ENCODE data around the gene DDIT4. TPM values are rescaled to one million over a fixed set of nuclear protein-coding genes. Genes with fewer than 3 reads are reported as not detected.

Gene DDIT4
- total and polyA plus RNA-seq, 9 of the 15 experiments (the other 6 are each of a cell fraction or from before 2014, with no cell fraction given) = 8.2 to 675 (median 159) TPM

- TF ChIP-seq NFYB (IDR thresholded peaks at IDR 0.05; ENCODE audit: extremely low read depth, insufficient read length) = no peak
- TF ChIP-seq CHCHD3 (CRISPR knock-in tag; IDR thresholded peaks at IDR 0.05) = no peak
- no peak for TF ChIP-seq FOXM1 (IDR thresholded peaks at IDR 0.05; ENCODE audit: low read depth)
- TF ChIP-seq FOXM1 (CRISPR knock-in tag; IDR thresholded peaks at IDR 0.05; ENCODE audit: low read depth) = peak; percentile 61; the same call in 1 of the 2 replicates
- no peak for TF ChIP-seq THAP12 (CRISPR knock-in tag; IDR thresholded peaks at IDR 0.05)
- TF ChIP-seq U2AF1 (optimal IDR thresholded peaks at IDR 0.05; ENCODE audit: low read depth, low read length) = no peak
- TF ChIP-seq BMI1 (IDR thresholded peaks at IDR 0.05; ENCODE audit: low read length) = 0 out of 2 replicates have a peak, but pooled peaks have one; percentile 5
- no peak for TF ChIP-seq RFX5 (IDR thresholded peaks at IDR 0.05; ENCODE audit: low read depth, low read length)
- no peak for TF ChIP-seq THAP7 (CRISPR knock-in tag; IDR thresholded peaks at IDR 0.05)
- no peak for TF ChIP-seq ETV1 (tag; conservative IDR thresholded peaks at IDR 0.05; ENCODE audit: low read depth)
- TF ChIP-seq NR2F6 (CRISPR knock-in tag; IDR thresholded peaks at IDR 0.05) = peak; percentile 92
- TF ChIP-seq PYGO2 (tag; IDR thresholded peaks at IDR 0.05) = no peak
- TF ChIP-seq USF1 (CRISPR knock-in tag; IDR thresholded peaks at IDR 0.05) = peak; percentile 84
- TF ChIP-seq MAFF (IDR thresholded peaks at IDR 0.05; ENCODE audit: low read length) = no peak
- no peak for TF ChIP-seq ZBTB8A (IDR thresholded peaks at IDR 0.05; ENCODE audit: partially characterized antibody)
- no peak for TF ChIP-seq CREB3L1 (IDR thresholded peaks at IDR 0.05; ENCODE audit: borderline replicate concordance, low read depth)
- TF ChIP-seq SRF (CRISPR knock-in tag; IDR thresholded peaks at IDR 0.05) = peak in 1 of 2 experiments; percentile 69; a peak in 1 of 4 replicates
- TF ChIP-seq HINFP (tag; conservative IDR thresholded peaks at IDR 0.05; ENCODE audit: low read depth) = no peak
- no peak for TF ChIP-seq STAG1 (CRISPR knock-in tag; IDR thresholded peaks at IDR 0.05; ENCODE audit: borderline replicate concordance)
- TF ChIP-seq MCM5 (IDR thresholded peaks at IDR 0.05; ENCODE audit: low read depth) = no peak
Observed at GRCh38 chr10:72275351-72276012, 1.8 kb downstream of the DDIT4 start (continued).
